ENCODE data around the gene ODC1.

DNA sequence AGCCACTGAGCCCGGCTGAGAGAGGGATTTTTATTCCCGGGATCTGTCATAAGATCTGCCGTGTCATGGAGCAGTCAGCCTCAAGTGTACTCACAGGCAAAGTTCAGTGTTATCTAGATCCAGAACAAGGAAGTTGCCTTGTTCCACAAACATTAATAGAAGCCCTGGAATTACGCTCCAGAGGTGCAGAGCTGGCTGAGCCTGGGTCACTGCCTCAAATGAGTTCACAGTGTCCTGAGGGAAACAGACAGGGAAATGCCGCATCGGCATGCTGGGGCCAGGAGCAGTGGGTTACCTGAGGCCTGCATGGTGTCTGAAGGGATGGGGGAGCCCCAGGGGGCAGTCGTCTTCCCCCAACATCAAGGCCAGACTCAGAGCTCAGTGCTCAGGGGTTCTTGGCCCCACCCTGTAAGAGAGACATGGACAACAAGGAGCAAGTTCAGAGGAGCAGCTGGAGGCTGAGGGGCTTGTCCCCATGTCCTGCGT lies 42.7 kb upstream of the ODC1 start:
- TF ChIP-seq, protein P1, sequence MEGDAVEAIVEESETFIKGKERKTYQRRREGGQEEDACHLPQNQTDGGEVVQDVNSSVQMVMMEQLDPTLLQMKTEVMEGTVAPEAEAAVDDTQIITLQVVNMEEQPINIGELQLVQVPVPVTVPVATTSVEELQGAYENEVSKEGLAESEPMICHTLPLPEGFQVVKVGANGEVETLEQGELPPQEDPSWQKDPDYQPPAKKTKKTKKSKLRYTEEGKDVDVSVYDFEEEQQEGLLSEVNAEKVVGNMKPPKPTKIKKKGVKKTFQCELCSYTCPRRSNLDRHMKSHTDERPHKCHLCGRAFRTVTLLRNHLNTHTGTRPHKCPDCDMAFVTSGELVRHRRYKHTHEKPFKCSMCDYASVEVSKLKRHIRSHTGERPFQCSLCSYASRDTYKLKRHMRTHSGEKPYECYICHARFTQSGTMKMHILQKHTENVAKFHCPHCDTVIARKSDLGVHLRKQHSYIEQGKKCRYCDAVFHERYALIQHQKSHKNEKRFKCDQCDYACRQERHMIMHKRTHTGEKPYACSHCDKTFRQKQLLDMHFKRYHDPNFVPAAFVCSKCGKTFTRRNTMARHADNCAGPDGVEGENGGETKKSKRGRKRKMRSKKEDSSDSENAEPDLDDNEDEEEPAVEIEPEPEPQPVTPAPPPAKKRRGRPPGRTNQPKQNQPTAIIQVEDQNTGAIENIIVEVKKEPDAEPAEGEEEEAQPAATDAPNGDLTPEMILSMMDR (optimal IDR thresholded peaks at IDR 0.05 in 1 of 3, IDR thresholded peaks at IDR 0.05 in 1 of 3, conservative IDR thresholded peaks at IDR 0.05 in 1 of 3; ENCODE audit: extremely low read depth in 1 of 3, insufficient read depth in 2 of 3, low read length in 3 of 3) = no peak
- TF ChIP-seq EZH2 (IDR thresholded peaks at IDR 0.05; ENCODE audit: low read length) = no peak
